ENCODE data around the gene KMT2D.

The KMT2D gene

DNA sequence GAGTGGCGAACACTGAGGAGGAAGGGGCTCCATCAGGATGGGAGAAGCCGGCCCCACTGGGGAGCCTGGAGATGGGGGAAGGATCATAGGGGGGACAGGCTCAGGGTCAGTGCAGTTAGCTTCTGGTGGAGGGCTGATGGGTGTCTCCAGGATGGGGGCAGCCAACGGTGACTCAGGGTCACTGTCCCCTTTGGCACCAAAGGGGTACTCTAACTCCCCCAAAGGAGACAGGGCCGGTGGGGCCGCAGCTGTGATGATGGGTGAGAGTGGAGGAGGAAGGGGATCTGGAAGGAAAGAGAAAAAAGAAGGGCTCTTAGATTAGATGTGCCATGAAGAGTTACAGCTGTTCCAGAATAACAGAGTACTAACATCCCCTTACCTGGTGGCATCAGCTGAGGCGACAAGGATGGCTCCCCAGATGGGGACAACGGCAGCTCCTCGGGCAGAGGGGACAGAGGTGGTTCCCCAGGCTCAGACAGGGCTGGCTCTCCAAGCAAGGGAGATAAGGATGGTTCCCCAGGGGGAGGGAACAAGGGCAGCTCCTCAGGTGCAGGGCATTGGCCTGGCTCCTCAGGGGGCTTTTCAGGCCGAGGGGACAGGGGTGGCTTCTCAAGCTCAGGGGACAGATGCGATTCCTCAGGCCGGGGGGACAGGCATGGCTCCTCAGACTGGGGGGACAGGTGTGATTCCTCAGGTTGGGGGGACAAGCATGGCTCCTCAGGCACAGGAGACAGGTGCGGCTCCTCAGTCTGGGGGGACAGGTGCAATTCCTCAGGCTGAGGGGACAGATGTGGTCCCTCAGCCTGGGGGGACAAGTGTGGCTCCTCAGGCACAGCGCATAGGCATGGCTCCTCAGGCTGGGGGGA is 9.9 kb downstream of the KMT2D start:
- no peak for DNase-seq

DNA sequence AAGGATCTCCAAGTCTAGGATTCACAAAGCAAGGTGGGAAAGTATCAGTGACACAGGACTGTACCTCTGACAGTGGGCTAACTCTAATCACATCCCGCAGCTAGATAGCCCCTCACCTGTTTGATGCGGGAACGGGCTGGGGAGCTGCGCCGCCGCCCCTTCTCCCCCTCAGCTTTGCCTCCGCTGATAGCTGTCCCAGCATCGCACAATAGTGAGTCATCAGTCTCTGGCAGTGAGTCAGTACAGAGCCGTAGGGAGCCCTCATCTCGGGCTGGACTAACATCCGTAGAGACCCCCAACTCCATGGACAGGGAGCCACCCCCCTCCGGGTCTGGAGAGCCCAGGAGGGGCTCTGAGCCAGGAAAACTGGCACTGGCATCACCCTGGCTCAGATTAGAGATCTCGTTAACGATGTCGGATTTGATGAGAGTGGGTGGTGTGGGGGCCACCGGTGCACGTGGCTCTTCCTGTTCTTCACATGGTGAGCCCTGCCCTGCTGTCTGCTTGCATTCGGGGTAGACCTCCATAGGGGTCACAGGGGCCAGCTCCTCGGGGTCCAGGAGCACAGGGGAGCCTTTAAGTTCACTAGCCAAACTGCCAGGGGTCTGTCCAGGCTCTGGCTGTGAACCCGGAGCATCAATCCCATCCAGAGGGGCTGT is 10.9 kb downstream of the KMT2D start:
- no peak for DNase-seq

DNA sequence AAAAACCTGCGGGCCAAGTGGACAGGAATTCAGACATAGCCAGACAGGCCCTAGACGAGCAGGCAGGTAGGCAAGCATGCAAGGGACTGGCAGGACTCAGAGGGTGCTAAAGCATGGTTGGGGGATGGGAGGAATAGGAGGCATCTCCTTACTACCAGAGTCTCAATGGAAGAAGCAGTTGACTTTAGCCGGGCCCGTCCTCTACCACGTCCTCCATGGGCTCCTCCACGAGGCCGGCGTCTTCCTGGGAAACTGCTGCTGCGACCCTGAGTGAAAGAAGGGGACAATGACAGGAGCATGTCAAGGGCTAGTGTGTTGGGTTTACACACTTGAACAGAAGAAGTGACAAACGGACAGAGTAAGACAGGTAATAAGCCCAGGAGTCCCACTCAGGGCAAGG is 11.6 kb downstream of the KMT2D start:
- DNase-seq, result no peak

GRCh38 chr12:49046129-49046895 is 14.3 kb downstream of the KMT2D start:
- no peak for DNase-seq

DNA sequence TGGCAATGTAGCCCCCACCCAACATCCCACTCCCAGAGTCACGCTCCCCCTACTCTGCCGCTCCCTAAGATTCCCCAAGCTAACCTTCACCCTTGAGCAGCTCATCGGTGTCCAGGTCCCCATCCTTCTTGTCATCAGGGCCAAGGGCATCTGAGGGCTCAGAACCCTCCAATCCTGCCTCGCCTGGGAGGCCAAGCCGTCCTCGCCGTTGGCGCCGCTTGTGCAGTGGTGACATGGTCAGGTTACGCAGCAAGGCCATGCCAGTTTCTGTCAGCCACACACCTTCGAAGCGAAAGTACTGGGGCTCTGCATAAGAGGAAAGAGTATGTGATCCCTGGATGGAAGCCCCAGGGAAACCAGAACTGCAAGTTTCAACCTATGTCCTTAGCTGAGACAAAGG is 15.9 kb downstream of the KMT2D start:
- no peak for DNase-seq

DNA sequence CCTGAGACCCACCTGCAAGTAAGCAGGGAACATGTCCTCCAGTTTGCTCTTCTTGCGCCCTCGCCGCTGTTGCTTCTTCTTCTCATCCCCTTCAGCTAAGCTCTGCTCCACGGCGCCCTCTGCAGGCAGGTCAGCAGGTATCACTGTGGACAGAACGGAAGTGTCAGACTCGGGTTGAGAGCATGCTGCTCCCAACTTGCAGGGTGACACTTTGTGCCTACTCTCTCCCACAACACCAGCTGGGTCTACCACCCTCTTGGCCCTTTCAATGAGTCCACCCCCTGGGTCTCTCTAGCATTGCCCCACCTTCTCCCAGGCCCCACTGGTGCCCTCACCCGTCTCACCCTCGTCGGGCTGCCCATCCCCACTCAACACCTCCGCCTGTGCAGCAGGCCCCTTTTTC is 16.7 kb downstream of the KMT2D start:
- no peak for DNase-seq

DNA sequence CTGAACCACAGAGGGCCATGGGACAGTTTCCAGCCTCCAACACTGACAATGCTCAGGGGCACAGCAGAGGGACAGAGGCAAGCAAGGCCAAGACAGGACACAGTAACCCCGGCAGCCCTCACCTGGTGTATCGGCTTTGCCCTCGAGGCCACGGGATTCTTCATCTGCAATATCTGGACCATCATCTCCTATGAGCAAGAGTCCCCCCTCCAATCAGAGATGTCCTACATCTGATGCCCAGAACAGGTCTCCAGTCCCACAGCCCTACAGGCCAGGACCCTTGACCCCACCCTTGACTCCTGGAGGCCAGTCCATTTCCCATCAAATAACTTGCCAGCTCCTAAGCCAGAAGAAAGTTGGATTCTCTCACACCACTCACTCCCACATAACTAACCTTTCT is 17.4 kb downstream of the KMT2D start:
- DNase-seq, result no peak

DNA sequence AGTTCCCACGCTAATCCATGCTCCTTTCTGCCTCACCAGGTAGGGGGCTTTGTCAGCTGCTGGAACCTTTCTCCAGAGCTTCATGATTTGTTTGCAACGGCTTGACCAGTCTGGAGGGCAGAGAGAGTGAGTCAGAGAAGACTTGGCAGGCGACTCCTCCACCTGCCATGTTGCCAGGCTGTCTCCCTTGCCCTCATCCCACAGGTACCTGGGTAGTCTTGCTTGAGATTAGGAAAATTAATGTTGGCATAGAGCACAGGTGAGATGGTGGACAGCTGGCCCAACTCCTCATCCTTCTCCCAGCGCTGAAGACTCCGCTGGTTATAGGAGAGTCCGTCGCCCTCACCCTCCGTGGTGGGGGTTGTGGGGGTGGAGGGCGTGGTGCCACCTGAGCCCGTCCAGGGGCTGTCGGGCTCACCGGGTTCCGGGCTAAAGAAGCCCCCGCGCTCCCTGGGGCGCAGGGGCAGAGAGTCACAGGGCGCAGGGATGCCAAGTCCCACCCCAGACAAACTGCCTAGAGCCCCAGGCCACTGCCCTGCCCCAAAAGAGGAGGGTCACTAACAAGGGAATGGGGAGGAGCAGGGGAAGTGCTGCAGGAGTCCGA is 18.6 kb downstream of the KMT2D start:
- no peak for DNase-seq

DNA sequence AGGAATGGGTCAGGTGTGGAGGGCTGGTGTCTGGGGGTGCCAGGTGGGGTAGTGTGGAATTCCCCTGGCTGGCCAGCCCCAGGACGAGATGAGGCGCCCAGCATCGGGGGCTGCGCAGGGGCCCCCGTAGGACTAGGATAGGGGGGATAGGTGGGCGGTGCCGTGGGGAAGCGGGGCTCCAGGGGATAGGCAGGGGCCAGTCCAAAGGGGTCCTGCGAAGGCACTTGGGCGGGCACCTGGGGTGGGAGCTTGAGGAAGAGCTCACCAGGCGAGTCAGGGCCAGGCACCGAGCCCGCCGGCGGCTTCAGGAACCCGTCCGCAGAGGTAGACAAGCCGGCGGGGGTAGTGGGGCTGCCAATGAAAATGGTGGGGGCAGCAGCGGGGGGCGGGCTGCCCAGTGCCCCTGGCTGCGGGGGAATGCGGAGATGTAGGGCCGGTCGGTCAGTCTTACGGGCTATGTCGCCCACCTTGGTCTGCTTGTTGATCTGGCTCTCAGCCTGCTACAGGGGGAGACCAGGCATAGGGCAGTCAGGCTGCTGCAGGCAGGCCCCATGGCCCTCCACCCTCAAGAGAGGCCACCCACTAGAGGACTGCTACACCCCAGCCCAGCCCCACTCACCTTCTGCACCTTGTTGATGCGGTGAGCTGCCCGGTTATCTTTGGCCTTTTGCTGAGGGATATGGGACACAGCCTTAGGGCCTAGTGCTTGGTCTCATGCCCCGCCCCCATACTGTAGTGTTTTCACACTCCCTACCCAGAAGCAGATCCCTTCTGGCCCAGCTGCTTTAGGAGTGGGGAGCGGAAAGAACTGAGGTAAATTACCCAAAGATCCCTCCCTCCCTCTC is 19.3 kb downstream of the KMT2D start:
- DNase-seq, result no peak

DNA sequence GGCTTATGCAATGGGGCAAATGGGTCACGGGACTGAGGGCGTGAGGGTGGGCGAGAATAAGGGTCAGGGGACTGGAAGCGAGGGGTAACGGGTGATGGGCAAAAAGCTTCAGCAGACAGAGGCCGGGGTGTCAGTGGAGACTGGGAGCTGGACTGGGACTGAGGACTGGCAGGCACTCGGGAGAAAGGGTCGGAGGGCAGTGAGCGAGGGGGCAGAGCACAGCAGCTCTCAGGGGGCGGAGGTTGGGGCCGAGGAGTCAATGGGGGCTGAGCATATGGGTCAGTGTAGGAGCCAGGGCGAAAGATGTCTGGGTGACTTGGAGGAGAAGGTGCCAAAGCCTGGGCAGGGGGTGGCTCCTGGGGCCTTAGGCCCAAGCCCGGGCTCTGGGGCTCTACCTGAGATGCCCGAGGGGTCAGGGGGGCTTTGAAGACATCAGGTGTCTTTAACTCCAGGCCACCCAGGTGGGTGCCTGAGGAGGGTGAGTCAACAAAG is 20.2 kb downstream of the KMT2D start:
- no peak for DNase-seq

DNA sequence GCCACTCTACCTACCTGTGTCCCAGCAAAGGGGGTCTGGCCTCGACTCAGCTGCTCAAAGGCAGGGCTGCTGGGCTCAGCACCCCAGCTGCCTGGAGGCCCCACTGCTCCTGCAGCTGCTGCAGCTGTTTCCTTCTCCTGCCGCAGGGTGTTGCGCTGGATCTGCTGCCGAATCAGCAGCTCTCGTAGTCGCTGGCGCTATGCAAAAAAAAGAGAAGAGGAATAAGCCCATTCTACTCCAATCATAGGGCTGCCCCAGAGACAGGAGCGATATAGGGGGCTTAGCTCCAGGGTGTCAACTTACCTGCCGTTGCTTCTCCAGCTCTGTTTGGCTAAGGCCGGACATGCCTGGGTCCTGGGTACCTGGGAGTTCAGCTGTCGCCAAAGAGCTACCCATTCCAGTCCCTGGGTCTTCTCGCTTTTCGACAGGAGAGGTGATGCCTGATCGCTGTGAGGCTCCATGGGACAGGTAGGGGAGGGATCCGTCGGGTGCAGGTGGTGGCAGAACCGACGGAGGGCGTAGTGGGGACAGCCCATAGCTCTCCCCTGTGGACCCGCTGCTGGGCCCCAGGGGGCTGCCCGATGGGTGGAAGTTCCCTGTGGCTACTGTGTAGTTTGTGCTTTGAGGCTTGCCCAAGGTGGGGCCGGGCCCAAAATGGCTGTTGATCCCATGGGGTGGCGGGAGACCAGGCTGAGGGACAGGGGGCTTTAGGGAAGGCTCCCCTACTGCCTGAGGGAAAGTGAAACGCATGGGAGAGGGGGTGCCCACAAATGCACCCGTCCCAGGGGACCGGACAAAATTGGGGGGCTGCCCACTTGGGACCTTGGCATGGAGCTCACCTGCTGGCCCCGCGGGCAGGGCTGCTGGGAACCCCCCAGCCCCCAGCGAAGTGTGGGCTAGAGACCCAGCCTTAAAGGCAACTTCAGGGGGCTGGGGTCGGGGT is 20.9 kb downstream of the KMT2D start:
- no peak for DNase-seq

DNA sequence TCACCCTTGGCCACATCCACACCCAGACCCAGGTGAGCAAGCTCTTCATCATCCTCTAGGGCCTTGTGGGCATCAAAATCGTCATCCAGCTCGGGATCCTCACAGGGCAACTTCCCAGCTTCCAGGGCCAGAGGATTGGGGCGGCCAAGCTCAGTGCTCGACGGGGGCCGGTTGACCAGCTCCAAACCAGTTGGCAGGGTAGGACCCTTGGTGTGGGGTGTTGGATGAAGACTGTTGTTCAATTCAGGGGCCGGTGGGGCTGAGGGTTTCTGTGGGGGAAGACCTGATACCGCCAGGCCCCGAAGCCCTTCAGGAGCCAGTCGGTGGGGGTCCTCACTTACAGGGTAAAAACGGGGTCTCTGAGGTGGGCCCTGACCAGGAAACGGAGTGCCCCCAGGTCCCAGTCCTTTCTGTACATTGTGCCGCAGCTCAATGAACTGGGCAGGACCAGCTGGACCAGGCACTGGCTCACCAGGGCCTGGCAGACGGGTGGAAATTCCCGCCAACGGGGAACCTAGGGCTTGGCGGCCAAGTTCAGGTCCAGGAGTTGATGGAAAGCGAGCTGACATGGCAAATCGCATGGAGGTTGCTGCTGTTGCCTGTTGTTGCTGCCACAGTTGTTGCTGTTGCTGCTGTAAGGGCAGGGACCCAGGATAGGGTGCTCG is 22.2 kb downstream of the KMT2D start:
- DNase-seq, result no peak

DNA sequence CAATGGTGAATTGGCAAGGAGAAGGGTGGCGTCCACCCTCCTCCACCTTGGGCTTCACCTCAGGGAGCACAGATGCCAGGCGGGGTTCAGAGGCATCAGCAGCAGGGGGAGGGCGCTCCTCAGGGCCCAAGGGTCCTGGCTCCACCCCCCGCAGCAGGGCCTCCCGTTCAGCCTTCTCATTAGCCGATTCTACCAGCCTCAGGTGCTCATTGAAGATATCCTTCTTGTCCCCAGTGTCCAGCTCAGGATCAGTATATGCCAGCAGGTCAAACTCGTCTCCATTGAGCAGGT is 22.7 kb downstream of the KMT2D start:
- no peak for DNase-seq

- DNase-seq, result no peak
Observed at GRCh38 chr12:49037111-49037946, 23.3 kb downstream of the KMT2D start.

DNA sequence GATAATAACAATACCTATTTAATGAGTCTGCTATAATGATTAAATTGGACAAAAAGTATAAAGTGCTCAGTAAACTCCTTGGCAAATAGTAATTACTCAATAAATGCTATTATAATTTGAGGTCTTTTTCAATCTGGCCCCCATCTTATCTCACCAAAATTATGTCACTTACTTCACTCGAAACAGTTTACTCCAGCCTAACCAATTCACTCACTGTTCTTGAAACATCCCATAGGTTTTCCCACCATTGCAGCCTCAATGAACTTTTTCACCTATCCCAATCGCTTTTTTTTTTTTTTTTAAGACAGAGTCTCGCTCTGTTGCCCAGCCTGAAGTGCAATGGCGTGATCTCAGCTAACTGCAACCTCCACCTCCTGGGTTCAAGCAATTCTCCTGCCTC is 24.6 kb downstream of the KMT2D start:
- DNase-seq, result no peak

GRCh38 chr12:49034286-49034622 is 26.3 kb downstream of the KMT2D start:
- DNase-seq, result no peak

DNA sequence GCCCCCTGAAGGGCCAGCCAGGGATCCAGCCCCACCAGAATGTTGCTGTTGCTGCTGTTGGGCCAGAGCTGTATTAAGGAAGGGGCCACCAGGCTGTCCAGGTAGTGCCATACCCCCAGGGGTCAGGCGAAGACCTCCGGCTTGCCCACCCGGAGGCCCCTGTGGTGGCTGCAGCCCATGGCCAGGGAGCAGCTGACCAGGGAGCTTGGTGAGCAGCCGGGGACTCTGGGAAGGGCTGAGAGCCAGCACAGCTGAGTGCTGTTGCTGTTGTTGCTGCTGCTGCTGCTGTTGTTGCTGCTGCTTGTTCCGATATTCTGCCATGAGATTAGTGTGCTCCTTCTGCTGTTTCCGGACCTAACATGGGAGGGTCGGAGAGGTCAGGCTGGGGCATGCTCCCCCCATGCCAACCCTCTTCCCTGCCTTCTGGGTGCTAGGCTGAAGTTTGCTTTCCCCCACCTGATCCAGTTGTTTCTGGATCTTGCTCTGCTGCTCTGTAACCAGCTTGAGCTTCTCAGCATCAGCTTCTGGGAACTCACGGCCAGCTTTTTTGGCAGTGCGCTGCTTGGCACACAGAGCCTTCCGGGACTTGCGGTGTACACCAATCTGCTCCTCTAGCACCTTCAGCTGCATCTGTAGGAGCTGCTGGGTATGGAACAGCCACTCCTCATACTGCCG is 26.8 kb downstream of the KMT2D start:
- DNase-seq, result no peak

DNA sequence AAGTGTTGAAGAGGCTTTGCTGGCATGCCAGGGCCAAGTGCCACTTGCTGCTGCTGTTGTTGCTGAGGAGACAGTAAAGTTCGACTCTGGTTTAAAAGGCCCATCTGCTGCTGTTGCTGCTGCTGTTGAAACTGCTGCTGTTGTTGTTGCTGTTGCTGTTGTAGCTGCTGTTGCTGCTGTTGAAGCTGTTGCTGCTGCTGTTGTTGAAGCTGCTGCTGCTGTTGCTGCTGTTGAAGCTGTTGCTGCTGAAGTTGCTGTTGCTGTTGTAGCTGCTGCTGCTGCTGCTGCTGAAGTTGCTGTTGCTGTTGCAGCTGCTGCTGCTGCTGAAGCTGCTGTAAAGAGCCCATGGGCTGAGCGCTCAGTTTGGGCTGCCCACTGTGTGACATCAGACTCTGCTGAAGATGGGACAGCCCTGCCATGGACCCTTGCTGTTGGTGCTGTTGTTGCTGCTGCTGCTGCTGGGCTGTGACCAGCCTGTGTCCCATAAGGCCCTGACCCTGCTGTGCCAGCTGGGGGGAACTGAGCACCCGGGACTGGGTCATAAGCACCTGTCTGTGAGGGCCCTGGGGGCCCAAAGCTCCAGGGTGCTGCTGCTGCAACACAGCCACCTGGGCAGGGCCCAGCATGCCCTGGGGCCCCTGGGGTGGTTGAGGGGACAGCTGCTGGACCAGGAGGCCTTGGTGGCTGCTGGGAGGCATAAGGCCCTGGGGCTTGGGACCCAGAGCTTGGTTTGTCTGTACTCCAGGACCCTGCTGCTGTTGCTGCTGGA is 27.7 kb downstream of the KMT2D start:
- no peak for DNase-seq

DNA sequence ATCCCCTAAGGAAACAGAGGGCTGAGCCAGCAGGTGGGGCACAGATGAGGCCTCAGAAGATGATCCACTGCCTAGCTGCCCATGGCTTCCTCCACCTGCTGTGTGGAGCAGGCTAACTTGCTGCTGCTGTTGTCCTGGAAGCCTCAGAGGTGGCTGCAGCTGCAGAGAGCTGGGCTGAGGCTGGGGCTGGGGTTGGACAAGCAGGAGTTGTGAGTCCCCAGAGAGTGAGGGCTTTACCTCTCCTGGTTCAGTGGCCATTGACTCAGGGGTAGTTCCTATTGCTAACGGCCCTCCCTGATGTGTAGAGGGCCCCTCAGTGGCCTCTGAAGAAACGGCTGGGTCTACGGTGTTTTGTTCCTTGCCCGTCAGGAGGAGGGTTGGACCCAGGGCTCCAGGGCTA is 28.3 kb downstream of the KMT2D start:
- no peak for DNase-seq
